HEK293T (cell line): Measurements from ENCODE around the gene TM9SF4.

Experiments
- ELF4 ChIP-seq: fragments of 450-650 bp; IDR thresholded peaks from 2 replicates; pipeline ENCODE4 v1.6.1; 2017; ENCODE audit warnings: antibody characterized with exemption
- FOXA1 ChIP-seq: fragments of 450-650 bp; IDR thresholded peaks from 2 replicates; pipeline ENCODE4 v1.6.1; 2016; ENCODE audit warnings: mild to moderate bottlenecking
- FOXM1 ChIP-seq: fragments of 450-650 bp; IDR thresholded peaks from 2 replicates; pipeline ENCODE4 v1.6.1; 2017; ENCODE audit warnings: mild to moderate bottlenecking, borderline replicate concordance
- NFRKB ChIP-seq: fragments of 450-650 bp; IDR thresholded peaks from 2 replicates; pipeline ENCODE4 v1.6.1; 2016; ENCODE audit warnings: mild to moderate bottlenecking, moderate library complexity
- SP1 ChIP-seq: fragments of 450-650 bp; IDR thresholded peaks from 2 replicates; pipeline ENCODE4 v1.6.1; 2017
- ZNF384 ChIP-seq: fragments of 450-650 bp; IDR thresholded peaks from 2 replicates; pipeline ENCODE4 v1.6.1; 2016

DNA sequence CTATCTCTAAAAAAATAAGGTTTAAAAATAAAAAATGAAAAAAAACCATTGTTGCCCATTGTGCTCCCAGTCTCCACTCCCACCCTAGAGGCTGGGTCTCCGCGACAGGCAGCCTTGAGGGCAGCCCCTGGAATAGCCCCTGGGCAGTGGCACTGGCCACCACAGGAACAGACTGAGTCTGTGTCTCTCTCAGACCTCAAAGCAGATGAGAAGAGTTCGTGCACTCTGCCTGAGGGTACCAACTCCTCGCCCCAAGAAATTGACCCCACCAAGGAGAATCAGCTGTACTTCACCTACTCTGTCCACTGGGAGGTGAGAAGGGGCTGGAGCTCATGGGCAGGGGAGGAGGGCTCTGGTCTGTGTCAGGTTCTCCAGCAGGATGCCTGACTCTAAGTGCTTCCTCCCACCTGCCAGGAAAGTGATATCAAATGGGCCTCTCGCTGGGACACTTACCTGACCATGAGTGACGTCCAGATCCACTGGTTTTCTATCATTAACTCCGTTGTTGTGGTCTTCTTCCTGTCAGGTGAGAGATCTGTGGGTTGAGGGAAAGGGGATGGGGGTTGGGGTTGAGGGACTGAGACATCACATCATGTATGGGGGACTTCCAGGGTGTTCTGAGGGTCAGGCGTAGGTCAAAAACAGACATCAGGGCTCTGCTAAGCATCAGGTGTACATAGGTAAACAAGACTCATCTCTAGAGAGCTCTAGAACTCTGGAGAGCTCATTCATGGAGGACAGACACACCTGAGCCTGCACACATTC lies 35.6 kb downstream of the TM9SF4 start:
- TF ChIP-seq NFRKB = no peak
- no peak for TF ChIP-seq ELF4
- TF ChIP-seq SP1 = no peak
- no peak for TF ChIP-seq FOXM1
- TF ChIP-seq ZNF384 = no peak
- TF ChIP-seq FOXA1 = no peak
